ENCODE results near the gene BMF. TPM values are rescaled to one million over a fixed set of nuclear protein-coding genes. Genes with fewer than 3 reads are reported as not detected.

The BMF gene
- total RNA-seq, 4 donors from 2014 or later = 4.6 to 8.3 (median 6.3) TPM

GRCh38 chr15:40048211-40048792 is 60.4 kb downstream of the BMF start:
- 58% methylated on average over 7 of the region's 10 CpGs for WGBS
- Histone ChIP-seq H3K4me1 (peaks cover 38 to 50% (median 47%) of the 10 kb centered on the region in 4 donors), H3K4me3 (no peak overlapping the region), H3K36me3 (peaks cover 0 to 7% (median 0%) of the 10 kb centered on the region in 4 donors), H3K9me3 (no peaks in the 10 kb centered on the region), H3K27ac (replicated peaks in 1 of 4) (peak overlapping the region; percentile 16 to 50 (median 36)), H3K27me3 (no peaks in the 10 kb centered on the region)
- intact Hi-C loops (cut with DNase I) = loop anchor here (5.0 kb wide), 1 partner anchor 109 kb away; no protein-coding TSS in a partner anchor
- TF ChIP-seq POLR2A (IDR thresholded peaks at IDR 0.05; ENCODE audit: low read depth) (no peak), CTCF (IDR thresholded peaks at IDR 0.05) (no peak), POLR2AphosphoS5 (IDR thresholded peaks at IDR 0.05) (no peak), EP300 (IDR thresholded peaks at IDR 0.05) (no peak)
- peak; percentile 92 for DNase-seq (ENCODE audit: extremely low spot score)

GRCh38 chr15:40047415-40048210 is 61.1 kb downstream of the BMF start:
- intact Hi-C loops (cut with DNase I) = loop anchor here (5.0 kb wide), 1 partner anchor 110 kb away; no protein-coding TSS in a partner anchor
- peaks cover 38 to 50% (median 47%) of the 10 kb centered on the region in 4 donors for H3K4me1 ChIP-seq
- H3K27me3 ChIP-seq = no peaks in the 10 kb centered on the region
- peaks cover 0 to 7% (median 0%) of the 10 kb centered on the region in 4 donors for H3K36me3 ChIP-seq
- WGBS = 56% methylated on average over 6 of the region's 15 CpGs
- TF ChIP-seq POLR2AphosphoS5 (IDR thresholded peaks at IDR 0.05) (no peak), POLR2A (IDR thresholded peaks at IDR 0.05; ENCODE audit: low read depth) (no peak), EP300 (IDR thresholded peaks at IDR 0.05) (no peak), CTCF (IDR thresholded peaks at IDR 0.05) (no peak)
- peak; percentile 92 for DNase-seq (ENCODE audit: extremely low spot score)
- no peak overlapping the region for H3K4me3 ChIP-seq
- H3K27ac ChIP-seq (replicated peaks in 1 of 4) = peak overlapping the region; percentile 14 to 51 (median 50)
- no peaks in the 10 kb centered on the region for H3K9me3 ChIP-seq

GRCh38 chr15:40046721-40047414 is 61.8 kb downstream of the BMF start:
- Histone ChIP-seq H3K4me1 (peaks cover 38 to 50% (median 47%) of the 10 kb centered on the region in 4 donors), H3K36me3 (peaks cover 0 to 7% (median 0%) of the 10 kb centered on the region in 4 donors), H3K9me3 (no peaks in the 10 kb centered on the region), H3K4me3 (no peak overlapping the region), H3K27ac (replicated peaks in 1 of 4) (peak overlapping the region; percentile 8 to 51 (median 50)), H3K27me3 (no peaks in the 10 kb centered on the region)
- intact Hi-C loops (cut with DNase I) = loop anchor here (5.0 kb wide), 1 partner anchor 110 kb away; no protein-coding TSS in a partner anchor
- TF ChIP-seq EP300 (IDR thresholded peaks at IDR 0.05) (no peak), CTCF (IDR thresholded peaks at IDR 0.05) (no peak), POLR2A (IDR thresholded peaks at IDR 0.05; ENCODE audit: low read depth) (no peak), POLR2AphosphoS5 (IDR thresholded peaks at IDR 0.05) (no peak)
- 75% methylated on average over 5 of the region's 5 CpGs for WGBS
- DNase-seq (ENCODE audit: extremely low spot score) = peak; percentile 45

- TF ChIP-seq POLR2A (IDR thresholded peaks at IDR 0.05; ENCODE audit: low read depth) = no peak
- no peak for TF ChIP-seq POLR2AphosphoS5 (IDR thresholded peaks at IDR 0.05)
- TF ChIP-seq CTCF (IDR thresholded peaks at IDR 0.05) = no peak
- H3K9me3 ChIP-seq = no peaks in the 10 kb centered on the region
- intact Hi-C loops (cut with DNase I) = loop anchor here (2.0 to 5.0 kb wide), 2 partner anchors 112 to 229 kb away; no protein-coding TSS in a partner anchor
- peak; percentile 66 for DNase-seq (ENCODE audit: extremely low spot score)
- H3K4me1 ChIP-seq = peaks cover 38 to 52% (median 45%) of the 10 kb centered on the region in 4 donors
- peak overlapping the region in 1 of 4 donors; percentile 0 for H3K4me3 ChIP-seq
- peak overlapping the region; percentile 31 to 57 (median 57) for H3K27ac ChIP-seq (replicated peaks in 1 of 4)
- 72% methylated on average over 6 of the region's 6 CpGs for WGBS
- peaks cover 0 to 7% (median 0%) of the 10 kb centered on the region in 4 donors for H3K36me3 ChIP-seq
- H3K27me3 ChIP-seq = no peaks in the 10 kb centered on the region
These were observed 63.0 kb downstream of the BMF start for GRCh38 chr15:40045572-40046217.
